GM18867 (cell line): ENCODE measurements around the gene CDH13.

Source experiments
- ATAC-seq: cut with Tn5 transposase; IDR thresholded peaks from one replicate; pipeline ENCODE4 v1.9.1; 2021; ENCODE audit warnings: mild to moderate bottlenecking, moderate library complexity; ENCODE audit not compliant: unreplicated experiment

The CDH13 gene

DNA sequence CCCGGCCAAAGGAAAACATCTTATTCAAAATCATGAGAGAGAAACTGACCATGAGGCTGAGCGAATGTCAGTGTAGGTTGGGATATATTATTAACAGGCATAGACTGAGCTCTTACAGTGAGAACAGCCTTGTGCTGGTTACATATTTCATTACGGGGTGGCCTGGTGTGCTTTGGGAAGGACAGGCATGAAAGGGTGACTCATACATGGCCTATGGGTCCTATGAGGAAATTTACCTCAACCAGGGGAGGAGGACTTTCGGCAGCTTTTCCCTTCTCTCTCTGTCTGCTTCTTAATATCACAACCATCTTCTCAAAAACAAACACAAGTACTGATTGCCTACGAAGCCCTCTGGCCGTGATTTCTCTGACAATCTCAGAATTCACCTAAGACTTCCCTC is 579.1 kb downstream of the CDH13 start:
- ATAC-seq: no peak

GRCh38 chr16:83206426-83206825 is 579.7 kb downstream of the CDH13 start:
- no peak for ATAC-seq

DNA sequence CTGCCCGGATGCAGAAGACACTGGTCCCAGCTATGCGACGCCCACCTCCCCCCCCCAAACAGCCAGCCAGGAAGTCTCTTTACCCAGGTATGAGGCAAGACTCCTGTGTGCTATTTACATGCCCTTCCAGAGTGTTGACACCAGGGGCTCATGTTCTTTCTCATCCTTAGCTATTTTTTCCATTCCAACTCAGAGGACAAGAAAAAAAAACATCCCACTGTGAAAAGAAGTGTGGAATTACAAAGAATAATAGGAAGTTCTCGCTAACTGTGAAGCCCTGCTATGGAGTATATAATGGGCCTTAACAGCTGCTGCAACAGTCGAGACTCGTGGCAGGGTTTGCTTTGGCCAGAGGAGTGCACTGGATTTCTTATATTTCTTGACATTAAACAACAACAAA is 584.9 kb downstream of the CDH13 start:
- ATAC-seq: no peak

- ATAC-seq: no peak
Observed at GRCh38 chr16:83212301-83212841, 585.6 kb downstream of the CDH13 start.

DNA sequence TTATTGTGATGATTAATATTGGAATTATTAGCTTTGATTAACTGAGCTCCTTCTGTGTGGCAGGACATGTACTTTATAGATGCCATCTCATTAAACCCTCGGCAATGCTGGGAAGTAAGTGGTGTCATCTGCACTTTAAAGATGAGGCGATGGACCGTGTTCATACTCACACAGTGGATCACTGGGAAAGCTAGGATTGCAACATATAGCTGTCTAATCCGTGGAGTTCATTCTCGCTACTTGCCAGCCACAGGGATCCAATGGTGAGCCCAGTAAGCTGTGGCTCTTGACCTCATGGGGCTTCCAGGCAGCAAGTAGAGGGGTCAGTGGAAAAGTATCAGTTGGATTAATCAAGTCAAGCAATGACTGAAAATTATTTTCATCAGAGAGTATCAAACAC is 587.9 kb downstream of the CDH13 start:
- no peak for ATAC-seq

DNA sequence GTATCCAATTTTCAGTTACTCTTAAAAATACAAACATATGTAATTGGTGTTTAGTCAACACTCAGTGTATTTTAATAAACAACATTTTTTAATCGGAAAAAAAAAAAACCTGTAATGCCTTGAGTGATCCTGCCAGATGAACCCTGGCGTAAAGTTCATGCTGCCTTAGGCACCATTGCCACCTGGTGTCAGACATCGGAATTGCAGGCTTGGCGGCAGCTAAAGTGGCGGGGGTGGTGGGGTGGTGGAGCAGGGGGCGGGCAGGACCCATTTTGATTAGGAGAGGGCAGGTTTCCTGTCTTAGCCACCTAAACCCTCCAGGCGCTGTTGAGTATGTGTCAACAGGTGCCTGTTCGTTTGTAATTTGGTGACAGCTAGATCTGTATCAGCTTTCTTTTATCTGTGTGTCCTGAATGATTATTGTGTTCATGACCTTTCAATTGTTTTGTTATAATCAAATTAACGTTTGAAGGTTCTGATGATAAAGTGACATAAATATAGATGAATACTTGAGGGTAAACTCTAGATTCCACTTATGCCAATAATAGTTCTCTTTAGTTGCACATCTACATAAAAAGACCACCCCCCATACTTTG is 588.7 kb downstream of the CDH13 start:
- ATAC-seq: no peak

DNA sequence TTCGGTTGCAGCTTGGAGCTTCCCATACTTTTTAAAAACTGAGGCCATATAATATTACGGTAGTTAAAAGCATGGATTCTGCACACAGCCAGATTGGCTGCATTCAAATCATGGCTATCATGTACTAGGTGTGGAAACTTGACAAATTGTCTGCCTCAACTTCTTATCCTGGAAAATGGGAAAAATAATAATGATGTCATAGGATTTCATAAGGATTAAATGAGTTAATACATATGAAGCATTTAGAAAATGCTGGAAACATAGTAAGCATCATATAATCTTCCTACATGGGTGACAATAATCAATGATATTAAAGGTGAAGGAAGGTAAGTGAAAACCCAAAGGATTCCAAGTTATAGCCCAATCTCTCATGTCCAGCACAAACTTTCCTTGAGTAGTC is 592.5 kb downstream of the CDH13 start:
- no peak for ATAC-seq

DNA sequence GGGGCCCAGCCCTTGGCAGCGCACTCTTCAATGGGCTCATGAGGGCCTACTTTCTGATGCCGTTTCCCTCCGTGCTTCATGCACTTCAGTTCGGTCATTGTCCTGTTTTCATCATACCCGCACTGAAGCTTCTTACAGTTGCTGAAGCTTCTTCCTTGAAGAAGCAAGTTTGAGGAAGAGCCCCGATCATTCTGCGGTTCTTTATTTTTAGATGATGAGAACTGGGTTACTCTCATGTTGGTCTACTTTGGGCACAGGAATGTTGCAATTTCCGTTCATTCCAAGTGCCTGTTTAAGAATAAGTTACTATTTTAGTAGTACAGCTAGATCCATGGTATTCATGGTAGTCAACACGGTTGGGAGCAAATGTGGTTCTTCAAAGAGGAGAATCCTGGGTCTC is 593.3 kb downstream of the CDH13 start:
- ATAC-seq: no peak

GRCh38 chr16:83224642-83225041 is 597.9 kb downstream of the CDH13 start:
- ATAC-seq: no peak

DNA sequence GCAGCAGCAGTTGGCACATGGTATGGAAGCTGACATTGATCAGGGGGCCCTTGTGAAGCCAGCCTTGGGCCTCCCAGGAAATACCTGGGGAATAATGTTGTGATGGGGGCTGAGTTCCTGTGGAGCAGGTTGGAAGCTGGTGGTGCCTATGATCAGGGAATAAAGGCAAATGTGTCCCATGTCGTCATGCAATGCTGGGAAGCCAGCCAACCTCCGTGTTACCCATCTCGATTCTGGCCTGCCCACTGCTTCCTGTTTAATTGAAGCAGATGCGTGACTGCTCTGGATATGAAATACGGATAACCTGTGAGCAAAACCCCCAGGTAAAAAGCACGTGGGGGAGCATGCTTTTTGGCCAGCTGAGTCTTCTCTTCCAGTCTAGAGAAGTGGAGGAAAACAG is 600.6 kb downstream of the CDH13 start:
- no peak for ATAC-seq

DNA sequence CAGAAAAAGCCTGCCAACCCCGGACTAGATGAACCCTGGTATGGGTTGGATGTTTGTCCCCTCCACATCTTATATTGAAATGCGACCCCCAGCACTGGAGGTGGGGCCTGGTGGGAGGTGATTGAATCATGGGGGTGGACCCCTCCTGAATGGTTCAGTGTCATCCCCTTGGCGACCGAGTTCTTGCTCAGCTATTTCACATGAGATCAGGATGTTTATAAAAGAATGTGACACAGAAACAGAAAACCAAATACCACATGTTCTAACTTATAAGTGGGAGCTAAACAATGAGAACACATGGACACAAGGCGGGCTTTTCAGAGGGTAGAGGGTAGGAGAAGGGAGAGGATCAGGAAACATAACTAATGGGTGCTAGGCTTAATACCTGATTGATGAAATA is 605.0 kb downstream of the CDH13 start:
- ATAC-seq: no peak

DNA sequence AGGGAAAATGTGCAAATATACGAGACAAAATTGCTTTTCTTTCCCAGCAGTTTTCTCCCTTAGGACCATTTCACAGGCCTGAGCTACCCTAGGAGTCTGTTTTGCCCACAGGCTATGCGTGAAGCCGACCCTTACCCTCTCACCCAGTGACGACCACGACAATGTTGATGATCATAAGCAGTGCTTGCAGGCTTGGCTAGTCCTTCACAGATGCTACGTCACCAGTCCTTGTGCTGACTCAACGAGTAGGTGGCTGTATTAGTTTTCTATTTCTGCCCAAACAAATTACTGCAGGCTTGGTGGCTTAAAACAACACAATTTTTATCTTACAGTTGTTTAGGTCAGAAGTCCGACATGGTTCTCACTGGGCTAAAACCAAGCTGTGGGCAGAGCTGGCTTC is 606.4 kb downstream of the CDH13 start:
- no peak for ATAC-seq

DNA sequence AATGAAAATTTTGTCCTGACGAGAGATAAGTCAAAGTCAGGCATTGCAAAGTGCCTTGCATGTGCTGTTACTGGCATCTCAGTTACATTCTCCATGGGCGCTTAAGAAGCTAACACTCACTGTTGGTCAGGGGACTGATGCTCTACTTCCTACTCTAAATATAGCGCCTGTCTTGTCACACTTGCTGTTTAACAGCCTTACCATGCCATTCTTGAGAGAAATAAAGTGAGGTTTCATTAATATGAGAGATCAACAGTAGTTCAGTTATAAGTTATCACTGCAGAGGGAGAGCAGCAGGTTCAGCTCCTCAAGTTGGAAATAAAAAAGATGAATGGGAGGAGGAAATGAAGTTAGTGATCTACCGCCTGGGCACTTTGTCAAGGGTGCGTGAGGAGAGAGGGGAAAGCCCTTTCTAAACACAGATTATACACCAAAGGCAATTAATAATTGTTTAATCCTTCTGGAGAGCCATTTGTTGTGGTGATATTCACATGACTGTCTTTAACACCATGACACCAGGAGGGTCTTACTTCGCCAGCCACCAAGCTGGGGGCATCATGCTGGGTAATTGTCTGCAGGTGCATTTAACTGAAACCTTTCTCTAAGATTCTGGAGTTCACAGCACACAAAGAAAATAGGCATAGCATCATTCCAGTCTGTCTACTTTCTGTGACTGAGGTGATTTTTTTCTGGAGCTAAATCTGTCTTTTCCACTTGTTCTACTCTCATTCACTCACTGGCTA is 612.4 kb downstream of the CDH13 start:
- no peak for ATAC-seq

GRCh38 chr16:83244057-83244456 is 617.3 kb downstream of the CDH13 start:
- ATAC-seq: no peak

DNA sequence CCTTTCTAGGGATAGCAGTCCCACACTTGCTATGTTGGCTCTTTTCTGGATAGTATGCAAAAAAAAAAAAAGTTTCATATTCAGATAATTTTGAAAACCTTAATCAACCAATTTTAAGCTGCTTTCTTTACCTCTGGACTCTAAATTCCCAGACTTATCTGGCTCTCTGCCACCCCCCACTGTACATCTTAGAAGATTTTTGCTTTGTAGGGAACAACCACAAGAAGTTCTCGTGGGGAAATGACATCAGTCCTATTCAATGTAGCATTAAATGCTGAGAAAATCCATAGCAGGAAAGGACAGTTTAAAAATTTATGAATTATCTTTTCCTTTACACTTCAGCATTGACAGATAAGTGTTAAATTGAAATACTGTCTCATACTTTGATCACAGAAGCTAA is 618.3 kb downstream of the CDH13 start:
- no peak for ATAC-seq

DNA sequence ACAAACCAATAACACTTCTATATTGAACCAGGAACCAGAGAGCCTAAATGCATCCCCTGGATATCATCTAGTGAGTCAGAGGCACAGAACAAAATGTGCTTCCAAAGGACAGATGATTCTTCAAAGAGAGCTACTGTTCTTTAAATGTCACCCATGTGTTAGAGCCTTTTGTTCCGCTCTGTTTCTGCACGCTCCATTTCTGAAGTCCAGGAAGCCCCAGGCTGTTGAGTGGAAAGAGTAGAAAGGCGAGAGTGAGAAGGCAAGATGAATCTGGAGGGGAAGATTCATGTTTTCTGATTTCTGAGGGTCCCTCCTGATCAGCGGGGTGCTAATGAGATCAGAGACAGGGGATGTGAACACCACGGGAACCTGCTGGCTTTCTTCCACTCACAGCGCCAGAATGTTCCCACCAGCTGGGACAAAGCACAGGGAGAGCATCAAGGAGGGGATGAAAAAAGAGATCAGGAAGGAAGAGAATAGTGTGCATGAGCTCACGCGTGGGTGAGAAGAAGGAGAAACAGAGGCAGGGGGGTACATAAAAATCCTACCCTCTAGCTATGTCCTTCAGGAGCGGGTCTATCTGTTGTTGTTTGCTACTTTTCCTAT is 621.1 kb downstream of the CDH13 start:
- ATAC-seq: no peak

- no peak for ATAC-seq
Observed at GRCh38 chr16:83248735-83249463, 622.1 kb downstream of the CDH13 start.

GRCh38 chr16:83253521-83253920 is 626.8 kb downstream of the CDH13 start:
- ATAC-seq: no peak

DNA sequence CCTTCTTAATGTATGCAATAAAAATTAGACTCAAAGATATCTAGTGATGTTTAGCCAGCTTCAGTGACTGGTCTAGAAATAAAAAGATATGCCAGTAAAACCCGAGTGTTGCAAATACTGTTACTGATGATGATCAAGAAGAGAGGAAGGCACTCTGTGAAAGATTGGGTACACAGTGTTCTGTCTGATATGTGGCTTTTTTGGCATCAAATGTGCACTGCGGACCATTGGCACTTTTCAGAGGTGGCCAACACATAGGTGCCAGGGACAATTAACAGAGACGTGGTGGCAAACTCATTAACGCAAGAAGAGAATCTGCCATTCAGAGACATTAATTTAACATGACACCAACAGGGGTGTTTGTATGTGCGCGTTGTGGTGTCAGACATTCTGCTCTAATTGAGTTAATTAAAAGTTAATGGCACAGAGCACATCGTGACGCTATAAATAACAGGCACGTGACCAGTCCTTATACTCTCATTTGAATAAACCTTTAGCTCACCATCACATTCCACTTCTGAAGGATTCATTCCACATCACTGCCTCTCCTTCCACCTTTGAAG is 631.7 kb downstream of the CDH13 start:
- no peak for ATAC-seq

DNA sequence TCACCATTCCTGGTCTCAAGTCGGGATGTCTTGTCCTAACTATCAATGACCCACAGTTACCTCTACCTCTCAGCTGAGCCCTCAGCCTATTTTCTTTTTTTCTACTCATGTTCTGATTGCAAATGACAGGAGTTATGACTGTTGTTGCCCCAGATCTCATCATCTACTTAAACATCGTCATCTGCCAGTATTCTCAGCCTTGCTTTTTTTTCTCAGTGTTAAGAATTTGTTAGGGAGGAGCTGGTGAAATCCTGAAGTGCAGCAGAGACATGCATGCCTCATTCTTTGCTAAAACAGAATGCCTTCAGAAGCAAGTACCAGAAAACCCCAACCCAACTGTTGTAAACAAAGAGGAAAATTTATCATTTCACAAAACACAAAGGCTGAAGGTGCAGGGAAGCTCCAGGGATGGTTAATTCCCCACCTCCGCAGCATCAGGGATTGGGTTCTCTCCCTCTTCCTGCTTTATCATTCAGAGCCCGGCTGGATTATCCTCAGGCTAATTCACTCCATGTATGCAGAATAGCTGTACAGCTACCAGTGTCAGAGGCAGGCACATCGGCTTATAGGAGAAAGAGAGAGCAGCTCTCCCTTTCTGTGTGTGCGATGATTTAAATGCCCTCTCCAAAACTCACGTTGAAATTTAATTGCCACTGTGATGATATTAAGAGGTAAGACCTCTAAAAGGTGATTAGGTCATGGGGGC is 640.2 kb downstream of the CDH13 start:
- ATAC-seq: no peak

DNA sequence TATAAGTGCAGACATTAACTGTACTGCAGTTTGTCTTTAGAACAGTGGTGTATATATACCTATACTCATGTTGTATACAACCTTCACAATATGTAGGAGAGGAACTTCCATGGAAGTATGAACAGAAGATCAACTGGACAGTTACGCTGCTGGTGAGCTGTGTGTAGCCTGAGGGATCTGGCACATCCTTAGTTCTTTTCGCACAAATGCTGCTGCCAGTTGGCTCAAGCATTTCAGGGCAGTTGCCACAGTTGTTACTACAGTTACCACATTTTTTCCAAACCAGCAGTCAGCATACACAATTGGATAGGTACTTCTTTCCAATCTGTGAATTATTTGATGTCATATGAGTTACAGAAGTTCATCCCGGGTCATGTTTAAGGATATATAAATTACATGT is 641.4 kb downstream of the CDH13 start:
- ATAC-seq: no peak
